Parathyroid adenoma (tissue), 2 donors: ENCODE results near the gene CCDC24.
A peak's percentile ranks its signal among the peaks of the same experiment; 100 is the strongest.

Experiments
- H2AFZ ChIP-seq: fragments of 300-600 bp; sonication (generic); one replicate; pipeline ENCODE4 v1.7.0; 2017; ENCODE audit warnings: antibody characterized with exemption, mild to moderate bottlenecking
- H3K27ac ChIP-seq: fragments of 300-600 bp; sonication (generic); one replicate; pipeline ENCODE4 v1.7.0; 2017
- H3K27me3 ChIP-seq: fragments of 300-600 bp; sonication (generic); one replicate; pipeline ENCODE4 v1.7.0; 2017; ENCODE audit warnings: low read length; ENCODE audit not compliant: control insufficient read depth, insufficient read depth
- H3K36me3 ChIP-seq: fragments of 300-600 bp; sonication (generic); one replicate; pipeline ENCODE4 v1.7.0; 2017; ENCODE audit warnings: low read length; ENCODE audit not compliant: control insufficient read depth, insufficient read depth
- H3K4me1 ChIP-seq: fragments of 300-600 bp; sonication (generic); one replicate; pipeline ENCODE4 v1.7.0; 2017; ENCODE audit warnings: control low read depth
- H3K4me2 ChIP-seq: fragments of 300-600 bp; sonication (generic); one replicate; pipeline ENCODE4 v1.7.0; 2017; ENCODE audit warnings: low read length
- H3K4me3 ChIP-seq: fragments of 300-600 bp; sonication (generic); one replicate; pipeline ENCODE4 v1.7.0; 2017; ENCODE audit warnings: low read depth, low read length
- H3K79me2 ChIP-seq: fragments of 300-600 bp; sonication (generic); one replicate; pipeline ENCODE4 v1.7.0; 2017; ENCODE audit warnings: control low read depth
- H3K9ac ChIP-seq: fragments of 300-600 bp; sonication (generic); one replicate; pipeline ENCODE4 v1.7.0; 2017; ENCODE audit warnings: mild to moderate bottlenecking
- H3K9me3 ChIP-seq: fragments of 300-600 bp; sonication (generic); one replicate; pipeline ENCODE4 v1.7.0; 2017; ENCODE audit warnings: low read length; ENCODE audit not compliant: control insufficient read depth
- TF ChIP-seq, protein P1 (sequence below): fragments of 300-600 bp; sonication (generic); IDR thresholded peaks from one replicate; pipeline ENCODE4 v1.7.0; 2017; ENCODE audit warnings: antibody characterized with exemption, mild to moderate bottlenecking
- donor health status: primary hyperparathyroidism.

CCDC24 gene

DNA sequence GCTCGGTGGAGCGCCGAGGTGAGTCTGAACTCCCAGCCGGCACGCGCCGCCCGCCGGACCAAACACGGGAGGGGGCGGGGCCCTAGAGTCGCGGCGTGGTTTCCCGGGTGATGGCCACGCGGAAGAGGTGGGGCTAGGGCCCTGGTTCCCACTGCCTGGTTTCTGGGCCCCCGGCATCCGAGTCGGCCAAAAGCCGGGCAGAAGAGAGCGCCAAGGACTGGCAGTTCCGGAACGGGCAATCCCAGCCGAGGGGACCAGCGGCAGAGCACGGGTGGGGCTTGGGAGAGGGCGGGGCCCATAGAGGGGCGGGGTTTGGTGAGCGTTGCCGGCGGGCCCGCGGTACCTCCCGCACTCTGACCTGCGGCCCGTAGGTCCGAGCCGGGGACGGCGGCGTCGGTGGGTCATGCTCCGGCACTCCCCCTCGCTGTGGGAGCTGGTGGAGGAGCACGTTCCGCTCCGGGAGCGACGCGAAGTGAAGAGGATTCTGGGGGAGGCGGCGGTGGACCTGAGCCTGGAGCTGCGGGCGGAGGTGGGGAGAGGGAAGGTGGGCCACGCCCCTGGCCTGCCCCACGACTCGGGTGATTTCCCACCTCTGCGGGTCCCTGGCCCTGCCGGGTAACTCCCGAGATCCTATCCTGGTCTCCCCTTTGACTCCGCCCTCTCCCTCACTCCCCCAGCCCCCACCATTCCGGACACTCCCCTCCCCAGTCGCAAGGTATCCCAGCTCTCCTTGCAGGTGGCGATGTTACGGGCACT, at the start of gene CCDC24:
Gene CCDC24 (plus strand): TSS at position 124 of the 756 bp plus-strand sequence. CDS start 280 bp downstream, at position 404.
- Histone ChIP-seq H3K27ac (peak within 1 kb of the TSS; percentile 86), H2AFZ (peak within 1 kb of the TSS; percentile 85), H3K79me2 (no peaks in the 10 kb centered on the region), H3K27me3 (no peaks in the 10 kb centered on the region), H3K9ac (peak within 1 kb of the TSS; percentile 19), H3K4me1 (peaks cover 2% of the 10 kb centered on the region), H3K4me3 (peak within 1 kb of the TSS; percentile 70), H3K9me3 (no peaks in the 10 kb centered on the region), H3K36me3 (no peaks in the 10 kb centered on the region), H3K4me2 (peak within 1 kb of the TSS; percentile 87)
- TF ChIP-seq, protein P1, sequence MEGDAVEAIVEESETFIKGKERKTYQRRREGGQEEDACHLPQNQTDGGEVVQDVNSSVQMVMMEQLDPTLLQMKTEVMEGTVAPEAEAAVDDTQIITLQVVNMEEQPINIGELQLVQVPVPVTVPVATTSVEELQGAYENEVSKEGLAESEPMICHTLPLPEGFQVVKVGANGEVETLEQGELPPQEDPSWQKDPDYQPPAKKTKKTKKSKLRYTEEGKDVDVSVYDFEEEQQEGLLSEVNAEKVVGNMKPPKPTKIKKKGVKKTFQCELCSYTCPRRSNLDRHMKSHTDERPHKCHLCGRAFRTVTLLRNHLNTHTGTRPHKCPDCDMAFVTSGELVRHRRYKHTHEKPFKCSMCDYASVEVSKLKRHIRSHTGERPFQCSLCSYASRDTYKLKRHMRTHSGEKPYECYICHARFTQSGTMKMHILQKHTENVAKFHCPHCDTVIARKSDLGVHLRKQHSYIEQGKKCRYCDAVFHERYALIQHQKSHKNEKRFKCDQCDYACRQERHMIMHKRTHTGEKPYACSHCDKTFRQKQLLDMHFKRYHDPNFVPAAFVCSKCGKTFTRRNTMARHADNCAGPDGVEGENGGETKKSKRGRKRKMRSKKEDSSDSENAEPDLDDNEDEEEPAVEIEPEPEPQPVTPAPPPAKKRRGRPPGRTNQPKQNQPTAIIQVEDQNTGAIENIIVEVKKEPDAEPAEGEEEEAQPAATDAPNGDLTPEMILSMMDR, result no peak

DNA sequence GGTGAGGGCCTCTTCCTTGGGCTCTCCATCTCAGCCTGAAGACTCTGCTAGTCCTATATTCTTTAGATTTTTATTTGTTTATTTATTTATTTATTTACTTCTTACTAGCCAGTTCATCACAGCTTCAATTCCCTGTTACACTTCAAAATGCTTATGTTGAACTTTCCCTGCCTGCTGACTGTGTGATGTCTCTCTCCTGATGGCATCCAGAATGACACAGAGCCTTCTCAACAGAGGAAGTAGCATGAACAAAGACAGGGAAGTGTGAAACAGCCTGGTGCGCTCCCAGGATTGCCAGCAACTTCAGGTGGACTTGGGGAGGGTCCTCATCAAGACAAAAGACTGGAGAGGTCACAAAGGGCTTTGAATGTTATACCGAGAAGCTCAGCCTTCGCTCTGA, 49.0 kb upstream of the CCDC24 start:
- no peak overlapping the region for H2AFZ ChIP-seq
- H3K9ac ChIP-seq, result no peak overlapping the region
- H3K27me3 ChIP-seq, result no peaks in the 10 kb centered on the region
- peaks cover 4% of the 10 kb centered on the region for H3K4me1 ChIP-seq
- H3K4me2 ChIP-seq, result no peak overlapping the region
- no peaks in the 10 kb centered on the region for H3K9me3 ChIP-seq
- H3K4me3 ChIP-seq, result no peak overlapping the region
- peaks cover 4% of the 10 kb centered on the region for H3K79me2 ChIP-seq
- TF ChIP-seq, protein P1, result no peak
- H3K36me3 ChIP-seq, result no peaks in the 10 kb centered on the region
- no peak overlapping the region for H3K27ac ChIP-seq

DNA sequence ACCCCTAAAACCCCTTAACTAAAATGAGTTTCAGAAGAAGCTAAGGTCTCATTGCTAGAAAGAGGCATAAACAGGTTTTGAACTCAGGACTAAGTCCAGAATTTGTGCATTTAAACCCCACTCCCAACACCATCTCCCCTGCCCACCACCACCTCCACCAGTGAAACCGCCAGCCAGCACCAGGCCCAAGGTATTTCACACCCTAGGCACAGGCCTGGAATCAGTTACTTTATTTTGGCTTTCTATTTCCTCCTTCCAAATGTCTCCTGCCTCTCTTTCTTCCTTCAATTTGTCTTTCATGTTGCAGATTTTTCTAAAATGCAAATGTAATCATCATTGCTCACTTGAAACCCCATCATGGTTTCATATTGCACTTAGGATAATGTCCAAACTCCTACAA, 46.5 kb upstream of the CCDC24 start:
- Histone ChIP-seq H3K9me3 (no peaks in the 10 kb centered on the region), H3K79me2 (peaks cover 8% of the 10 kb centered on the region), H3K9ac (no peak overlapping the region), H3K4me3 (no peak overlapping the region), H3K36me3 (no peaks in the 10 kb centered on the region), H3K4me2 (no peak overlapping the region), H3K4me1 (peaks cover 8% of the 10 kb centered on the region), H2AFZ (no peak overlapping the region), H3K27me3 (no peaks in the 10 kb centered on the region), H3K27ac (no peak overlapping the region)
- TF ChIP-seq, protein P1, result no peak

DNA sequence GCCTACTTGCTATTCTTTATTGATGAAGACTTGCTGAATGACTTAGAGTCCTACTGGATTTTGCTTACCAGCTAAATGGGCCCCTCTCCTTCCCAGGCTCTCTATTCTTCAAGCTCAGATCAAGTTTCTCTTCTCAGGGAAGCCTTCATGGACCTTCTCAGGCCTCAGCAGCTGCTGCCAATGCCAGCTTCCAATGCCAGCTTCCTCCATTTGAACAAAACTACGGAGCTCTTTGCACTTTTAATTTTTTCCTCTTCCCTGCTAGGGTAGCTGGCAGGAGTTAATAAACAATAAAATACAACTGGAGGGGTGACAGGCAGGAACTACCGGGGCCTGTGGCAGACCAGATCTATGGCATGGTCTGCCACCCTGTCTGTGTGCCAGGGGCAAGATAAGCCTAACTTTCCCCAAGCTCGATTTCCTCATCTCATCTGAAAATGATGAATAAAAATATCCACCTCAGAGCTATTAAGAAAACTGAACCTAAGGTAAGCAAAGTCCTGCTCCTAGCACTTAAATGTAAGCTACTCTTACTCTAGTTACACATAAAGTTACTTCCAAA, 45.6 kb upstream of the CCDC24 start:
- H3K9ac ChIP-seq, result peak overlapping the region; percentile 53
- no peaks in the 10 kb centered on the region for H3K9me3 ChIP-seq
- H3K4me1 ChIP-seq, result peaks cover 8% of the 10 kb centered on the region
- TF ChIP-seq, protein P1, result no peak
- peak overlapping the region; percentile 87 for H3K4me3 ChIP-seq
- H2AFZ ChIP-seq, result peak overlapping the region; percentile 93
- H3K4me2 ChIP-seq, result peak overlapping the region; percentile 94
- H3K27me3 ChIP-seq, result no peaks in the 10 kb centered on the region
- H3K36me3 ChIP-seq, result no peaks in the 10 kb centered on the region
- H3K79me2 ChIP-seq, result peaks cover 8% of the 10 kb centered on the region
- peak overlapping the region; percentile 99 for H3K27ac ChIP-seq
